Measurements from ENCODE around the gene C10orf67. TPM values are rescaled to one million over a fixed set of nuclear protein-coding genes. Genes with fewer than 3 reads are reported as not detected.

Gene C10orf67
- total and polyA plus RNA-seq, 5 donors from 2014 or later = 0.31 to 0.74 (median 0.48) TPM; not detected in 1

DNA sequence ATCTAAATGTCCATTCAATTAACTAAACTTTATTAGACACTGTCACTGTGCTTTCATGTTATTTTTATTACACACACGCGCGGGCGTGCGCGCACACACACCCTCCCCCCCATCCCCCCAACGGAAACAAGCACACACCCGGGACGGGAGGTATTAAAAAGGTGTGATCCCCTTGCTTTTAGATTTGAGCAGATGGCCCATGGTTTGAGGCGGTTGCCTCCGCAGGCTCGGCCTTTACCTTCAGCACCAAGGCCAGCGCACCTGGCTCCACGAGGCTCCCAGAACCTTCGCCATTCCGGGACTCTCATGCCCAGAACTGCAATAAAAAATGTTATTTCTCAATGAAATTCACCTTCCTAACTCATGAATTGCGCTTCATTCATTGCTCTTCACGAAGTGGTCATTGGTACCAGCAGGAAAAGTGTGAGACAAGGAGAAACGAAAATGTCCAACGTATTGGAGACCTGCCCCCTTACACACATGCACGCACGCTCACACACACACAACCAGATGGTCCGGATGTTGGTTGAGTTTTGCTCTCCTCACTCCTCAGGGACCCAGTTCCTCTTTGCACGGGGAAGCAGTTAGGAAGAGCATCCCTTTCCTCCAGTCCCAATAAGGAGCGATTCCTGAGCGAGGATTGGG, 173.2 kb downstream of the C10orf67 start:
- Histone ChIP-seq H3K9me3 (ENCODE audit: control insufficient read depth in 2 of 2, low read length in 2 of 2) (no peaks in the 10 kb centered on the region), H3K4me3 (ENCODE audit: low read depth, low read length) (no peak overlapping the region), H3K36me3 (ENCODE audit: control insufficient read depth, insufficient read depth, low read length) (no peaks in the 10 kb centered on the region), H3K27ac (ENCODE audit: insufficient read depth, low read length, poor library complexity, severe bottlenecking) (no peak overlapping the region), H3K4me1 (ENCODE audit: control insufficient read depth, insufficient read depth, low read length, poor library complexity, severe bottlenecking) (peaks cover 8% of the 10 kb centered on the region), H3K27me3 (ENCODE audit: control insufficient read depth, insufficient read depth, low read length) (peaks cover 16% of the 10 kb centered on the region)
- no peak overlapping the region for H3K27ac Mint-ChIP-seq
- DNase-seq (no peak), ATAC-seq (ENCODE audit: low read depth in 2 of 2) (no peak)
- H3K9me3 Mint-ChIP-seq = peaks cover 0 to 7% (median 0%) of the 10 kb centered on the region in 7 donors
- peaks cover 34% of the 10 kb centered on the region for H3K27me3 Mint-ChIP-seq
- peak overlapping the region in 1 of 4 donors; percentile 35 for H3K4me3 Mint-ChIP-seq
- H3K36me3 Mint-ChIP-seq = no peaks in the 10 kb centered on the region
- peaks cover 0 to 18% (median 2%) of the 10 kb centered on the region in 4 donors for H3K4me1 Mint-ChIP-seq

DNA sequence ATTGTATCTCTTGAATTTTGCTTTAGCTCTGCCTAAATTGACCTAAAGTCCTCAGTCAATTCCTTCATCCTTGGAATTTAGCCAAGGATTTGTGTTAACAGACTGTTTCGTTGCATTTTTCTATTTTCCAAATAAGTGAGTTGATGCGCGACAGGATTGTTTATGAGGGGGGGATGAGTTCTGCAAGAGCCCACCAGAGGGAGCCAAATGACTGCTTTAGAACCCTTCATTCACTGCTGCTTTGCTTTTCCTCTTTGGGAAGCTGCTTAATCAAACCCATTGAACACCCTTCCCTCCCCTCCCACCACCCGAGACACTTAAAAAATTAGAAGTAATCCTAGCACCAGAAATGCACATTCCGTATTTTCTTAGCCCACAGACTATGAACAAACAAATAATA, 186.2 kb downstream of the C10orf67 start:
- Mint-ChIP-seq H3K27me3 (peaks cover 27% of the 10 kb centered on the region), H3K27ac (no peak overlapping the region), H3K4me3 (peak overlapping the region in 1 of 4 donors; percentile 64), H3K36me3 (no peaks in the 10 kb centered on the region), H3K9me3 (peaks cover 0 to 3% (median 0%) of the 10 kb centered on the region in 7 donors), H3K4me1 (peaks cover 0 to 6% (median 2%) of the 10 kb centered on the region in 4 donors)
- H3K9me3 ChIP-seq (ENCODE audit: control insufficient read depth in 2 of 2, low read length in 2 of 2) = no peaks in the 10 kb centered on the region
- H3K27me3 ChIP-seq (ENCODE audit: control insufficient read depth, insufficient read depth, low read length) = no peaks in the 10 kb centered on the region
- H3K4me1 ChIP-seq (ENCODE audit: control insufficient read depth, insufficient read depth, low read length, poor library complexity, severe bottlenecking) = peaks cover 3% of the 10 kb centered on the region
- no peak for ATAC-seq (ENCODE audit: low read depth in 2 of 2)
- no peak overlapping the region for H3K27ac ChIP-seq (ENCODE audit: insufficient read depth, low read length, poor library complexity, severe bottlenecking)
- peak; percentile 2 to 61 (median 31) for DNase-seq
- H3K36me3 ChIP-seq (ENCODE audit: control insufficient read depth, insufficient read depth, low read length) = no peaks in the 10 kb centered on the region
- no peak overlapping the region for H3K4me3 ChIP-seq (ENCODE audit: low read depth, low read length)

- Histone ChIP-seq H3K9me3 (ENCODE audit: control insufficient read depth in 2 of 2, low read length in 2 of 2) (no peaks in the 10 kb centered on the region), H3K4me1 (ENCODE audit: control insufficient read depth, insufficient read depth, low read length, poor library complexity, severe bottlenecking) (peaks cover 3% of the 10 kb centered on the region), H3K36me3 (ENCODE audit: control insufficient read depth, insufficient read depth, low read length) (no peaks in the 10 kb centered on the region), H3K27ac (ENCODE audit: insufficient read depth, low read length, poor library complexity, severe bottlenecking) (no peak overlapping the region), H3K27me3 (ENCODE audit: control insufficient read depth, insufficient read depth, low read length) (no peaks in the 10 kb centered on the region), H3K4me3 (ENCODE audit: low read depth, low read length) (no peak overlapping the region)
- no peak overlapping the region for H3K4me3 Mint-ChIP-seq
- H3K4me1 Mint-ChIP-seq = peaks cover 0 to 6% (median 2%) of the 10 kb centered on the region in 4 donors
- DNase-seq = peak in 2 of 3 donors; percentile 3 to 51
- H3K27ac Mint-ChIP-seq = no peak overlapping the region
- ATAC-seq (ENCODE audit: low read depth in 2 of 2) = no peak
- peaks cover 24% of the 10 kb centered on the region for H3K27me3 Mint-ChIP-seq
- peaks cover 0 to 3% (median 0%) of the 10 kb centered on the region in 7 donors for H3K9me3 Mint-ChIP-seq
- H3K36me3 Mint-ChIP-seq = no peaks in the 10 kb centered on the region
Measured at GRCh38 chr10:23157691-23158369, 186.8 kb downstream of the C10orf67 start.

GRCh38 chr10:23157239-23157681, 187.3 kb downstream of the C10orf67 start:
- no peaks in the 10 kb centered on the region for H3K27me3 ChIP-seq (ENCODE audit: control insufficient read depth, insufficient read depth, low read length)
- H3K27me3 Mint-ChIP-seq = peaks cover 24% of the 10 kb centered on the region
- H3K4me1 Mint-ChIP-seq = peaks cover 0 to 6% (median 2%) of the 10 kb centered on the region in 4 donors
- no peak overlapping the region for H3K27ac Mint-ChIP-seq
- peaks cover 3% of the 10 kb centered on the region for H3K4me1 ChIP-seq (ENCODE audit: control insufficient read depth, insufficient read depth, low read length, poor library complexity, severe bottlenecking)
- DNase-seq = no peak
- no peaks in the 10 kb centered on the region for H3K36me3 ChIP-seq (ENCODE audit: control insufficient read depth, insufficient read depth, low read length)
- H3K36me3 Mint-ChIP-seq = no peaks in the 10 kb centered on the region
- H3K4me3 Mint-ChIP-seq = no peak overlapping the region
- no peak for ATAC-seq (ENCODE audit: low read depth in 2 of 2)
- H3K27ac ChIP-seq (ENCODE audit: insufficient read depth, low read length, poor library complexity, severe bottlenecking) = no peak overlapping the region
- H3K9me3 Mint-ChIP-seq = peaks cover 0 to 3% (median 0%) of the 10 kb centered on the region in 7 donors
- H3K9me3 ChIP-seq (ENCODE audit: control insufficient read depth in 2 of 2, low read length in 2 of 2) = no peaks in the 10 kb centered on the region
- no peak overlapping the region for H3K4me3 ChIP-seq (ENCODE audit: low read depth, low read length)

- Mint-ChIP-seq H3K9me3 (peaks cover 0 to 3% (median 0%) of the 10 kb centered on the region in 7 donors), H3K27me3 (peaks cover 24% of the 10 kb centered on the region), H3K4me1 (peaks cover 0 to 6% (median 2%) of the 10 kb centered on the region in 4 donors), H3K36me3 (no peaks in the 10 kb centered on the region), H3K4me3 (no peak overlapping the region), H3K27ac (peak overlapping the region in 1 of 3 donors; percentile 68)
- no peak overlapping the region for H3K27ac ChIP-seq (ENCODE audit: insufficient read depth, low read length, poor library complexity, severe bottlenecking)
- no peaks in the 10 kb centered on the region for H3K9me3 ChIP-seq (ENCODE audit: control insufficient read depth in 2 of 2, low read length in 2 of 2)
- DNase-seq (no peak), ATAC-seq (ENCODE audit: low read depth in 2 of 2) (no peak)
- peaks cover 3% of the 10 kb centered on the region for H3K4me1 ChIP-seq (ENCODE audit: control insufficient read depth, insufficient read depth, low read length, poor library complexity, severe bottlenecking)
- H3K27me3 ChIP-seq (ENCODE audit: control insufficient read depth, insufficient read depth, low read length) = no peaks in the 10 kb centered on the region
- H3K4me3 ChIP-seq (ENCODE audit: low read depth, low read length) = no peak overlapping the region
- no peaks in the 10 kb centered on the region for H3K36me3 ChIP-seq (ENCODE audit: control insufficient read depth, insufficient read depth, low read length)
Measured at GRCh38 chr10:23156447-23157150, 188.0 kb downstream of the C10orf67 start.

DNA sequence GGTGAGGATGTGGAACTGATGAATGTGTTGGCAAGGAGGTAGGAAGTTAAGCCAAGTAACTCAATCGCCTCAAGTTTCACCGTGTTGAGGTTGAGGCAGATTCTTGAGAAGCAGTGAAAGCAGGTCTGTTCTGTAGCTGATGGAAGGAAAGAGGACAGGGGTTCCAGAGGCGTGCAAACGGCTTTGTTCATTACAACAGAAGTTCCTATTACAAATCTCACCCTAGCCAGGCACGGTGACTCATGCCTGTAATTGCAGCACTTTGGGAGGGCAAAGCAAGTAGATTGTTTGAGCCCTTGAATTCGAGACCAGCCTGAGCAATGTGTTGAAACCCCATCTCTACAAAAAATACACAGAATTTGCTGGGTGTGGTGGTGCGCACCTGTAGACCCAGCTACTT, 189.4 kb downstream of the C10orf67 start:
- peaks cover 15% of the 10 kb centered on the region for H3K27me3 Mint-ChIP-seq
- H3K4me1 Mint-ChIP-seq = peaks cover 0 to 6% (median 2%) of the 10 kb centered on the region in 4 donors

More for the DNA sequence above, 189.4 kb downstream of the C10orf67 start:
- peaks cover 0 to 3% (median 0%) of the 10 kb centered on the region in 7 donors for H3K9me3 Mint-ChIP-seq
- H3K36me3 Mint-ChIP-seq = no peaks in the 10 kb centered on the region
- H3K27me3 ChIP-seq (ENCODE audit: control insufficient read depth, insufficient read depth, low read length) = no peaks in the 10 kb centered on the region
- no peaks in the 10 kb centered on the region for H3K36me3 ChIP-seq (ENCODE audit: control insufficient read depth, insufficient read depth, low read length)
- no peak overlapping the region for H3K27ac ChIP-seq (ENCODE audit: insufficient read depth, low read length, poor library complexity, severe bottlenecking)
- H3K4me1 ChIP-seq (ENCODE audit: control insufficient read depth, insufficient read depth, low read length, poor library complexity, severe bottlenecking) = peaks cover 3% of the 10 kb centered on the region
- H3K4me3 ChIP-seq (ENCODE audit: low read depth, low read length) = no peak overlapping the region
- H3K27ac Mint-ChIP-seq = no peak overlapping the region
- DNase-seq (no peak), ATAC-seq (ENCODE audit: low read depth in 2 of 2) (no peak)
- no peaks in the 10 kb centered on the region for H3K9me3 ChIP-seq (ENCODE audit: control insufficient read depth in 2 of 2, low read length in 2 of 2)
- no peak overlapping the region for H3K4me3 Mint-ChIP-seq

Data from CD4-positive, CD25-positive, alpha-beta regulatory T cell (primary cell).